AG08396 (cell line): ENCODE measurements around the gene LRRC4C.

Source experiments
- DNase-seq: peaks from one replicate; pipeline ENCODE4 v3.0.0; 2012; ENCODE audit warnings: low spot score, mixed read lengths

The LRRC4C gene

GRCh38 chr11:41323446-41323845, 136.0 kb downstream of the LRRC4C start:
- DNase-seq = no peak

GRCh38 chr11:41320653-41321052, 138.8 kb downstream of the LRRC4C start:
- no peak for DNase-seq

GRCh38 chr11:41320238-41320637, 139.2 kb downstream of the LRRC4C start:
- DNase-seq = no peak

GRCh38 chr11:41319434-41319833, 140.0 kb downstream of the LRRC4C start:
- no peak for DNase-seq

GRCh38 chr11:41316751-41317150, 142.7 kb downstream of the LRRC4C start:
- no peak for DNase-seq

GRCh38 chr11:41313226-41313625, 146.2 kb downstream of the LRRC4C start:
- no peak for DNase-seq

GRCh38 chr11:41309716-41310115, 149.7 kb downstream of the LRRC4C start:
- DNase-seq = no peak

- no peak for DNase-seq
Measured at GRCh38 chr11:41309111-41309522, 150.3 kb downstream of the LRRC4C start.

GRCh38 chr11:41308286-41308685, 151.2 kb downstream of the LRRC4C start:
- DNase-seq = no peak

GRCh38 chr11:41307296-41308080, 152.0 kb downstream of the LRRC4C start:
- no peak for DNase-seq

GRCh38 chr11:41306431-41306830, 153.0 kb downstream of the LRRC4C start:
- DNase-seq = no peak

GRCh38 chr11:41301023-41301422, 158.4 kb downstream of the LRRC4C start:
- no peak for DNase-seq

- no peak for DNase-seq
Measured at GRCh38 chr11:41289408-41289807, 170.0 kb downstream of the LRRC4C start.

- no peak for DNase-seq
Measured at GRCh38 chr11:41286751-41287150, 172.7 kb downstream of the LRRC4C start.

- DNase-seq = no peak
Measured at GRCh38 chr11:41284354-41284753, 175.1 kb downstream of the LRRC4C start.

- DNase-seq = no peak
Measured at GRCh38 chr11:41283191-41283930, 176.1 kb downstream of the LRRC4C start.

GRCh38 chr11:41282395-41282794, 177.1 kb downstream of the LRRC4C start:
- DNase-seq = no peak

- no peak for DNase-seq
Measured at GRCh38 chr11:41281131-41281742, 178.2 kb downstream of the LRRC4C start.

GRCh38 chr11:41274831-41275230, 184.6 kb downstream of the LRRC4C start:
- no peak for DNase-seq

GRCh38 chr11:41273908-41274307, 185.5 kb downstream of the LRRC4C start:
- DNase-seq = no peak

- no peak for DNase-seq
Measured at GRCh38 chr11:41267451-41267850, 192.0 kb downstream of the LRRC4C start.

- no peak for DNase-seq
Measured at GRCh38 chr11:41256041-41256440, 203.4 kb downstream of the LRRC4C start.

GRCh38 chr11:41254966-41255365, 204.5 kb downstream of the LRRC4C start:
- no peak for DNase-seq
